ENCODE results near the gene VASH1. TPM values are rescaled to one million over a fixed set of nuclear protein-coding genes. Genes with fewer than 3 reads are reported as not detected.

VASH1 gene
- total and polyA plus RNA-seq, 2 donors from 2014 or later: 4.1 to 14.7 TPM

DNA sequence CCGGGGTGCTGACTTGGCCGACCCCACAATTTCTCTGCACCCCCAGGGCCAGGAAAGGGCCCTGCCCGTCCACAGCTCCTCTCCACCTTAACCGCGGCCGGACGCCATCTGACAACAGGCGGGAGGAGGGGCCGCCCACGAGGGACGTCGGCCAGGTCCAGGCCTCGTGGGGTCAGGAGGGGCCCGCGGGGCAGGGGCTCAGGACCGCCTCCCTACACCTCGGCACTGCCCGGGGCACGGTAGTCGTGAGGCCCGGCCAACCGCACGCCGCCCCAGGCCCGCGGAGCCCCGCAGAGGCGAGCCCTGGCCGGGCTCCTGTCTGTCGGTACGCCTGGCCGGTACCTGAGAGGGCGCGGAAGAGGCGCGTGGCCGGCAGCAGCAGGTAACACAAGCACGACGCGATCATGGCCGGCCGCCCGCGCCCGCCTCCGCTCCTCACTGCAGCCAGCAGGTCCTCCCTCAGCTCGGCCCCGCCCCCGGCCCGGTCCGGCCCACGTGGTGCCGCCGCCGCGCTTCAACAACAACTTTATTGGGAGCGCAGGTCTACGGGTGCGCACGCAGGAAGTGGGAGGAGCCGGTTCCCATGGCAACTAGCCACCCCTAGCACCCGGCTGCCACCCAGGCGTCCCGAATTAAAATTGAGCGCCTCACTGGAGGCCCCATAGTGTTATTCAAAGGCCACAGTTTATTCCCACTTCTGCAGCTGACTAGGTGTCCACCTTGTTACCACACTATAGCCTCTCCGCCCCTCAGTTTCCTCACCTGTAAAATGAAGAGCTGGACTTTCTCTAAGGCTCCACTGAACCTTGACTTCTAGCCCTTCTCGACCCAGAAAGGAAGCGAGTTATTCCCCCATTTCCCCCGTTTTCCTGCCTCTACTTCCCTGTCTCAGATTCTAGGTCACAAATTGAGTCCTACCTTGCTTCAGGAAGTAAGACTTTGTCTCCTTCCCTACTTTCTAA, 51.4 kb downstream of the VASH1 start, which contains the start of gene ANGEL1:
Gene ANGEL1 (minus strand): TSS at position 461 of the 962 bp plus-strand sequence. CDS start 55 bp downstream, at position 406.
- peak; percentile 96 to 99 (median 97) for DNase-seq
- Histone ChIP-seq H3K4me1 (ENCODE audit: control insufficient read depth in 2 of 3, insufficient read depth in 2 of 3, low read depth in 1 of 3, low read length in 3 of 3) (peaks cover 2 to 8% (median 8%) of the 10 kb centered on the region in 3 donors), H3K9me3 (ENCODE audit: control insufficient read depth in 2 of 3, insufficient read depth in 1 of 3, low read length in 3 of 3) (no peaks in the 10 kb centered on the region), H3K9ac (ENCODE audit: low read length in 3 of 3) (peak within 1 kb of the TSS; percentile 45 to 86 (median 45)), H3K27me3 (ENCODE audit: control insufficient read depth, insufficient read depth, low read length) (no peaks in the 10 kb centered on the region), H3K36me3 (ENCODE audit: control insufficient read depth in 2 of 3, insufficient read depth in 3 of 3, low read length in 3 of 3) (peaks cover 0 to 12% (median 5%) of the 10 kb centered on the region in 3 donors), H3K27ac (ENCODE audit: low read depth in 2 of 2, low read length in 2 of 2) (peak within 1 kb of the TSS; percentile 29 to 81), H3K4me3 (ENCODE audit: low read length in 3 of 3) (peak within 1 kb of the TSS; percentile 61 to 88 (median 68))
- FAIRE-seq: no peak
- TF ChIP-seq, protein P1, sequence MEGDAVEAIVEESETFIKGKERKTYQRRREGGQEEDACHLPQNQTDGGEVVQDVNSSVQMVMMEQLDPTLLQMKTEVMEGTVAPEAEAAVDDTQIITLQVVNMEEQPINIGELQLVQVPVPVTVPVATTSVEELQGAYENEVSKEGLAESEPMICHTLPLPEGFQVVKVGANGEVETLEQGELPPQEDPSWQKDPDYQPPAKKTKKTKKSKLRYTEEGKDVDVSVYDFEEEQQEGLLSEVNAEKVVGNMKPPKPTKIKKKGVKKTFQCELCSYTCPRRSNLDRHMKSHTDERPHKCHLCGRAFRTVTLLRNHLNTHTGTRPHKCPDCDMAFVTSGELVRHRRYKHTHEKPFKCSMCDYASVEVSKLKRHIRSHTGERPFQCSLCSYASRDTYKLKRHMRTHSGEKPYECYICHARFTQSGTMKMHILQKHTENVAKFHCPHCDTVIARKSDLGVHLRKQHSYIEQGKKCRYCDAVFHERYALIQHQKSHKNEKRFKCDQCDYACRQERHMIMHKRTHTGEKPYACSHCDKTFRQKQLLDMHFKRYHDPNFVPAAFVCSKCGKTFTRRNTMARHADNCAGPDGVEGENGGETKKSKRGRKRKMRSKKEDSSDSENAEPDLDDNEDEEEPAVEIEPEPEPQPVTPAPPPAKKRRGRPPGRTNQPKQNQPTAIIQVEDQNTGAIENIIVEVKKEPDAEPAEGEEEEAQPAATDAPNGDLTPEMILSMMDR (IDR thresholded peaks at IDR 0.05; ENCODE audit: borderline replicate concordance, extremely low read depth, insufficient read depth): peak; percentile 2
- intact Hi-C loops (cut with DNase I): no loop called here

GRCh38 chr14:76814726-76815645, 53.7 kb downstream of the VASH1 start:
- Histone ChIP-seq H3K4me3 (ENCODE audit: low read length in 3 of 3) (no peak overlapping the region), H3K36me3 (ENCODE audit: control insufficient read depth in 2 of 3, insufficient read depth in 3 of 3, low read length in 3 of 3) (no peaks in the 10 kb centered on the region), H3K9me3 (ENCODE audit: control insufficient read depth in 2 of 3, insufficient read depth in 1 of 3, low read length in 3 of 3) (no peaks in the 10 kb centered on the region), H3K4me1 (ENCODE audit: control insufficient read depth in 2 of 3, insufficient read depth in 2 of 3, low read depth in 1 of 3, low read length in 3 of 3) (peaks cover 2 to 8% (median 8%) of the 10 kb centered on the region in 3 donors), H3K27ac (ENCODE audit: low read depth in 2 of 2, low read length in 2 of 2) (no peak overlapping the region), H3K27me3 (ENCODE audit: control insufficient read depth, insufficient read depth, low read length) (no peaks in the 10 kb centered on the region), H3K9ac (ENCODE audit: low read length in 3 of 3) (no peak overlapping the region)
- TF ChIP-seq, protein P1 (IDR thresholded peaks at IDR 0.05; ENCODE audit: borderline replicate concordance, extremely low read depth, insufficient read depth): no peak
- DNase-seq: no peak
- no peak for FAIRE-seq
- intact Hi-C loops (cut with DNase I): no loop called here

GRCh38 chr14:76820700-76821099, 59.4 kb downstream of the VASH1 start:
- Histone ChIP-seq H3K4me3 (ENCODE audit: low read length in 3 of 3) (no peak overlapping the region), H3K9me3 (ENCODE audit: control insufficient read depth in 2 of 3, insufficient read depth in 1 of 3, low read length in 3 of 3) (no peaks in the 10 kb centered on the region), H3K27me3 (ENCODE audit: control insufficient read depth, insufficient read depth, low read length) (no peaks in the 10 kb centered on the region), H3K4me1 (ENCODE audit: control insufficient read depth in 2 of 3, insufficient read depth in 2 of 3, low read depth in 1 of 3, low read length in 3 of 3) (no peaks in the 10 kb centered on the region), H3K9ac (ENCODE audit: low read length in 3 of 3) (no peak overlapping the region), H3K27ac (ENCODE audit: low read depth in 2 of 2, low read length in 2 of 2) (no peak overlapping the region), H3K36me3 (ENCODE audit: control insufficient read depth in 2 of 3, insufficient read depth in 3 of 3, low read length in 3 of 3) (no peaks in the 10 kb centered on the region)
- TF ChIP-seq, protein P1 (IDR thresholded peaks at IDR 0.05; ENCODE audit: borderline replicate concordance, extremely low read depth, insufficient read depth): no peak
- FAIRE-seq (no peak), DNase-seq (no peak)
- intact Hi-C loops (cut with DNase I): no loop called here

Data from kidney (tissue), 14 donors.